Adrenal gland (tissue), 5 donors: ENCODE results near the gene HIVEP3.

Experiments used
- CTCF ChIP-seq, 6 experiments: fragments of 450-650 bp in 4 of 6; fragments of 200-600 bp in 2 of 6; sonication (generic) in 1 of 6; IDR thresholded peaks; 1 replicate in 5 of 6; 2 replicates in 1 of 6; pipeline versions ENCODE4 v1.5.1 to v1.8.0; 2016 to 2021; ENCODE audit warnings: antibody characterized with exemption in 6 of 6, mild to moderate bottlenecking in 2 of 6, moderate library complexity in 1 of 6
- POLR2A ChIP-seq, 2 donors: fragments of 450-650 bp; IDR thresholded peaks; one replicate each; pipeline ENCODE4 v1.6.1; 2017; ENCODE audit warnings: antibody characterized with exemption in 2 of 2, mild to moderate bottlenecking in 2 of 2, moderate library complexity in 1 of 2
- donor health status: DM: no; HTN: no; CAD: no.

GRCh38 chr1:41681331-41682098 lies 237.2 kb downstream of the HIVEP3 start:
- TF ChIP-seq POLR2A (IDR thresholded peaks at IDR 0.05) (no peak), CTCF (IDR thresholded peaks at IDR 0.05) (no peak)
